ENCODE data around the gene OXSR1. TPM values are rescaled to one million over a fixed set of nuclear protein-coding genes. Genes with fewer than 3 reads are reported as not detected.

Gene OXSR1
- total RNA-seq, 2 donors from 2014 or later, result 30.5 to 31.0 TPM

- ATAC-seq (ENCODE audit: insufficient number of reproducible peaks, low FRiP score, low read depth) (no peak), DNase-seq (ENCODE audit: low spot score) (no peak)
- Histone ChIP-seq H3K4me3 (no peak overlapping the region), H3K36me3 (peaks cover 9% of the 10 kb centered on the region), H3K27ac (no peak overlapping the region), H3K9me3 (no peaks in the 10 kb centered on the region), H3K27me3 (replicated peaks; ENCODE audit: insufficient read depth) (no peaks in the 10 kb centered on the region), H3K4me1 (ENCODE audit: control insufficient read depth in 1 of 2, low read depth in 2 of 2) (no peaks in the 10 kb centered on the region)
- TF ChIP-seq, protein P1, sequence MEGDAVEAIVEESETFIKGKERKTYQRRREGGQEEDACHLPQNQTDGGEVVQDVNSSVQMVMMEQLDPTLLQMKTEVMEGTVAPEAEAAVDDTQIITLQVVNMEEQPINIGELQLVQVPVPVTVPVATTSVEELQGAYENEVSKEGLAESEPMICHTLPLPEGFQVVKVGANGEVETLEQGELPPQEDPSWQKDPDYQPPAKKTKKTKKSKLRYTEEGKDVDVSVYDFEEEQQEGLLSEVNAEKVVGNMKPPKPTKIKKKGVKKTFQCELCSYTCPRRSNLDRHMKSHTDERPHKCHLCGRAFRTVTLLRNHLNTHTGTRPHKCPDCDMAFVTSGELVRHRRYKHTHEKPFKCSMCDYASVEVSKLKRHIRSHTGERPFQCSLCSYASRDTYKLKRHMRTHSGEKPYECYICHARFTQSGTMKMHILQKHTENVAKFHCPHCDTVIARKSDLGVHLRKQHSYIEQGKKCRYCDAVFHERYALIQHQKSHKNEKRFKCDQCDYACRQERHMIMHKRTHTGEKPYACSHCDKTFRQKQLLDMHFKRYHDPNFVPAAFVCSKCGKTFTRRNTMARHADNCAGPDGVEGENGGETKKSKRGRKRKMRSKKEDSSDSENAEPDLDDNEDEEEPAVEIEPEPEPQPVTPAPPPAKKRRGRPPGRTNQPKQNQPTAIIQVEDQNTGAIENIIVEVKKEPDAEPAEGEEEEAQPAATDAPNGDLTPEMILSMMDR (IDR thresholded peaks at IDR 0.05), result no peak
Measured at GRCh38 chr3:38257583-38257982, 92.2 kb downstream of the OXSR1 start.

- no peaks in the 10 kb centered on the region for H3K4me1 ChIP-seq (ENCODE audit: control insufficient read depth in 1 of 2, low read depth in 2 of 2)
- no peak overlapping the region for H3K4me3 ChIP-seq
- no peaks in the 10 kb centered on the region for H3K36me3 ChIP-seq
- H3K27me3 ChIP-seq (replicated peaks; ENCODE audit: insufficient read depth), result no peaks in the 10 kb centered on the region
- no peak for DNase-seq (ENCODE audit: low spot score)
- no peak overlapping the region for H3K27ac ChIP-seq
- TF ChIP-seq, protein P1 (IDR thresholded peaks at IDR 0.05), result no peak
- ATAC-seq (ENCODE audit: insufficient number of reproducible peaks, low FRiP score, low read depth), result no peak
- no peaks in the 10 kb centered on the region for H3K9me3 ChIP-seq
Measured at GRCh38 chr3:38260474-38260873, 95.1 kb downstream of the OXSR1 start.

GRCh38 chr3:38264353-38264771 lies 99.0 kb downstream of the OXSR1 start:
- no peaks in the 10 kb centered on the region for H3K36me3 ChIP-seq
- DNase-seq (ENCODE audit: low spot score), result no peak
- no peak overlapping the region for H3K27ac ChIP-seq
- H3K27me3 ChIP-seq (replicated peaks; ENCODE audit: insufficient read depth), result no peaks in the 10 kb centered on the region
- H3K4me1 ChIP-seq (ENCODE audit: control insufficient read depth in 1 of 2, low read depth in 2 of 2), result no peaks in the 10 kb centered on the region
- H3K4me3 ChIP-seq, result no peak overlapping the region
- no peak for ATAC-seq (ENCODE audit: insufficient number of reproducible peaks, low FRiP score, low read depth)
- no peaks in the 10 kb centered on the region for H3K9me3 ChIP-seq
- TF ChIP-seq, protein P1 (IDR thresholded peaks at IDR 0.05), result no peak

DNA sequence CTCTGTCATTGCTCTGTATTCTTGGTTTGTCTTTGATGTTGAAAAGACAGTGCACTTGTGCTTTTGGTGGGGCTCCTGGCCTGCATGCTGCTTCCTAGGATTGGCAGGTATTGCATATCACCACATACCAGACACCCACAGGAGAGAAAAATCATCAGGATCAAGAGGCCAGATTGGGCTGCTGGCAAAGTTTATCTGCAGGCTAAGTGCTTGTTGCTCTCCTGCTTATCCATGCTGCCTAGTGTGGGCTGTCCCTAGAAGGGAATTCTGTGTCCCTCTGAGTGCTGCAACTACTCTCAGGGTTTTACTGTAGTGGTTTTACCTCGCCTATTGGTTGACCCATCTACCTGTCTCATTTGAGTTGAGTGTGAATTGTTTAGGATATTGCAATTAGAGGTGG lies 99.4 kb downstream of the OXSR1 start:
- Histone ChIP-seq H3K27ac (no peak overlapping the region), H3K4me1 (ENCODE audit: control insufficient read depth in 1 of 2, low read depth in 2 of 2) (no peaks in the 10 kb centered on the region), H3K4me3 (no peak overlapping the region), H3K36me3 (no peaks in the 10 kb centered on the region), H3K9me3 (no peaks in the 10 kb centered on the region), H3K27me3 (replicated peaks; ENCODE audit: insufficient read depth) (no peaks in the 10 kb centered on the region)
- no peak for DNase-seq (ENCODE audit: low spot score)
- TF ChIP-seq, protein P1 (IDR thresholded peaks at IDR 0.05), result no peak
- ATAC-seq (ENCODE audit: insufficient number of reproducible peaks, low FRiP score, low read depth), result no peak

DNA sequence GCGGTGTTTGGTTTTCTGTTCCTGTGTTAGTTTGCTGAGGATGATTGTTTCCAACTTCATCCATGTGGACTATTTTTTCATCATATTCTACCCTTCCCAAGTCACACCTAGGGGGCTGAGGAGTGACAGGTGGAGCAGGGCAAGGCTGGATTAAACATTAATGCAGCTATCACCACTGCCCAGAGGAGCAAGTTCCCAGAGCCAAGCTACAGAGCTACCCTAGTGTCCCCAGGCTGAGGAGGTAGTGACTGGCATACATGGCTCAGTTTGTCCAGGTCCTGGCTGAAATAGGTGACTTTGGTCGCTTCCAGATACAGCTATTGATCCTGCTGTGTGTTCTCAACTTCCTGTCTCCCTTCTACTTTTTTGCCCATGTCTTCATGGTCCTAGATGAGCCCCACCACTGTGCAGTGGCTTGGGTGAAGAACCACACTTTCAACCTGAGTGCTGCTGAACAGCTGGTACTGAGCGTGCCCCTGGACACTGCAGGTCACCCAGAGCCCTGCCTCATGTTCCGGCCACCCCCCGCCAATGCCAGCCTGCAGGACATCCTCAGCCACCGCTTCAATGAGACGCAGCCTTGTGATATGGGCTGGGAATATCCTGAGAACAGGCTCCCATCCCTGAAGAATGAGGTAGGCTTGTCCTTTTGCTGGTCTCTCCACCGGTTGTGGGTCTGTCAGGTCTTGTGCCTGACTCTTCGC lies 100.4 kb downstream of the OXSR1 start, which contains the start of gene SLC22A13:
SLC22A13 (plus strand) TSS at position 209 of the 704 bp plus-strand sequence; CDS start at position 258, 49 bp downstream.
- Histone ChIP-seq H3K27me3 (replicated peaks; ENCODE audit: insufficient read depth) (no peaks in the 10 kb centered on the region), H3K4me1 (ENCODE audit: control insufficient read depth in 1 of 2, low read depth in 2 of 2) (no peaks in the 10 kb centered on the region), H3K36me3 (no peaks in the 10 kb centered on the region), H3K27ac (no peak within 1 kb of the TSS), H3K4me3 (no peak within 1 kb of the TSS), H3K9me3 (no peaks in the 10 kb centered on the region)
- ATAC-seq (ENCODE audit: insufficient number of reproducible peaks, low FRiP score, low read depth), result no peak
- TF ChIP-seq, protein P1 (IDR thresholded peaks at IDR 0.05), result no peak
- no peak for DNase-seq (ENCODE audit: low spot score)
